NCI-H2107 treated with DMSO at 0.1 percent for 48 hours (cell line): ENCODE results near the gene BUD13.

Source experiments
- DNase-seq: peaks from one replicate; lab custom pipeline; 2025; ENCODE audit not compliant: unreplicated experiment; lab: John Stamatoyannopoulos, UW

BUD13 gene

GRCh38 chr11:116792869-116793771, 20.3 kb upstream of the BUD13 start:
- no peak for DNase-seq

GRCh38 chr11:116792144-116792868, 19.5 kb upstream of the BUD13 start:
- no peak for DNase-seq

GRCh38 chr11:116791813-116792143, 19.0 kb upstream of the BUD13 start, which contains the start of gene APOA5:
TSS of gene APOA5 (minus strand) at chr11:116791879. CDS start at chr11:116791860, 19 bp downstream.
- DNase-seq: no peak

- peak; percentile 25 for DNase-seq
Measured at GRCh38 chr11:116791002-116791812, 18.4 kb upstream of the BUD13 start.

GRCh38 chr11:116790167-116791001, 17.6 kb upstream of the BUD13 start:
- DNase-seq: no peak

- no peak for DNase-seq
Measured at GRCh38 chr11:116788975-116789374, 16.2 kb upstream of the BUD13 start.

- no peak for DNase-seq
Measured at GRCh38 chr11:116788534-116788933, 15.7 kb upstream of the BUD13 start.

- peak; percentile 77 for DNase-seq
Measured at GRCh38 chr11:116787786-116788486, 15.1 kb upstream of the BUD13 start, which contains the start of gene ZPR1. TSS of gene ZPR1 (minus strand) at chr11:116788023. CDS start at chr11:116787990, 33 bp downstream.

- no peak for DNase-seq
Measured at GRCh38 chr11:116787436-116787785, 14.6 kb upstream of the BUD13 start.

GRCh38 chr11:116786966-116787365, 14.2 kb upstream of the BUD13 start:
- DNase-seq: no peak

- no peak for DNase-seq
Measured at GRCh38 chr11:116786326-116786725, 13.5 kb upstream of the BUD13 start.

GRCh38 chr11:116782728-116783127, 9.9 kb upstream of the BUD13 start:
- DNase-seq: no peak

GRCh38 chr11:116778556-116778955, 5.8 kb upstream of the BUD13 start:
- DNase-seq: no peak

GRCh38 chr11:116777056-116777455, 4.3 kb upstream of the BUD13 start:
- DNase-seq: no peak

- no peak for DNase-seq
Measured at GRCh38 chr11:116776522-116776984, 3.8 kb upstream of the BUD13 start.

- no peak for DNase-seq
Measured at GRCh38 chr11:116775975-116776374, 3.2 kb upstream of the BUD13 start.

- no peak for DNase-seq
Measured at GRCh38 chr11:116774661-116775060, 1.9 kb upstream of the BUD13 start.

GRCh38 chr11:116773203-116774097, 663 bp upstream of the BUD13 start:
- DNase-seq: no peak

GRCh38 chr11:116771935-116772334, 852 bp downstream of the BUD13 start:
- no peak for DNase-seq
